HEK293 (cell line): ENCODE measurements around the gene CATSPERD.
"Not testable (repeated sequence)": the region's sequence is repeated elsewhere in the genome, so short reads cannot be mapped to it uniquely, and the experiment has no call there.

Experiments
- CTCF ChIA-PET: fragments of 350-600 bp; formaldehyde crosslinking; extraction: SDS; loops from one replicate; lab custom pipeline; 2021; ENCODE audit warnings: antibody characterized with exemption; lab: Yijun Ruan, JAX
- POLR2A ChIA-PET: fragments of 300-600 bp; formaldehyde crosslinking; extraction: SDS; loops from one replicate; lab custom pipeline; 2020; ENCODE audit warnings: antibody characterized with exemption, inconsistent platforms; lab: Yijun Ruan, JAX
- H3K27ac ChIP-seq: fragments of 200-500 bp; sonication (Bioruptor generic); 2 replicates; pipeline ENCODE4 v1.5.1; 2014; ENCODE audit warnings: low read depth, low read length, control low read depth, inconsistent platforms; ENCODE audit errors: extremely low read depth
- H3K36me3 ChIP-seq, 2 experiments: fragments of 200-500 bp in 1 of 2; sonication (Bioruptor generic) in 1 of 2; 1 replicate in 1 of 2; 2 replicates in 1 of 2; pipeline ENCODE4 v1.5.1; 2014 to 2017; ENCODE audit warnings: inconsistent platforms in 2 of 2, low read length in 2 of 2; ENCODE audit not compliant: control insufficient read depth in 2 of 2, insufficient read depth in 1 of 2
- H3K4me1 ChIP-seq: fragments of 200-500 bp; sonication (Bioruptor generic); 2 replicates; pipeline ENCODE4 v1.5.1; 2014; ENCODE audit warnings: mild to moderate bottlenecking, low read length, inconsistent platforms; ENCODE audit not compliant: control insufficient read depth, insufficient read depth
- H3K4me3 ChIP-seq: 2 replicates; pipeline ENCODE4 v1.5.1; 2011; ENCODE audit warnings: low read depth, mild to moderate bottlenecking, control low read depth, low read length, moderate library complexity
- H3K9me3 ChIP-seq: fragments of 200-500 bp; sonication (Bioruptor generic); 2 replicates; pipeline ENCODE4 v1.5.1; 2014; ENCODE audit warnings: low read depth, low read length, inconsistent platforms; ENCODE audit not compliant: control insufficient read depth, insufficient read depth
- GFI1B ChIP-seq: fragments of 450-650 bp; formaldehyde crosslinking; IDR thresholded peaks from 2 replicates; pipeline ENCODE4 v1.5.1; 2016; ENCODE audit warnings: missing biosample characterization, missing genetic modification characterization
- MZF1 ChIP-seq: fragments of 450-650 bp; formaldehyde crosslinking; IDR thresholded peaks from 2 replicates; pipeline ENCODE4 v1.5.1; 2017; ENCODE audit warnings: missing biosample characterization, missing genetic modification characterization, borderline replicate concordance
- REST ChIP-seq: fragments of 450-650 bp; formaldehyde crosslinking; IDR thresholded peaks from 2 replicates; pipeline ENCODE4 v1.5.1; 2016; ENCODE audit warnings: missing biosample characterization, missing genetic modification characterization
- ZBTB10 ChIP-seq: fragments of 450-650 bp; formaldehyde crosslinking; IDR thresholded peaks from 2 replicates; pipeline ENCODE4 v1.5.1; 2016; ENCODE audit warnings: missing biosample characterization, missing genetic modification characterization
- ZNF132 ChIP-seq: fragments of 450-650 bp; formaldehyde crosslinking; IDR thresholded peaks from 2 replicates; pipeline ENCODE4 v1.5.1; 2017; ENCODE audit warnings: missing biosample characterization, missing genetic modification characterization, borderline replicate concordance
- ZNF146 ChIP-seq: fragments of 450-650 bp; formaldehyde crosslinking; IDR thresholded peaks from 2 replicates; pipeline ENCODE4 v1.5.1; 2016; ENCODE audit warnings: missing biosample characterization, missing genetic modification characterization
- ZNF155 ChIP-seq: fragments of 450-650 bp; formaldehyde crosslinking; IDR thresholded peaks from 2 replicates; pipeline ENCODE4 v1.5.1; 2016; ENCODE audit warnings: missing biosample characterization, missing genetic modification characterization
- ZNF366 ChIP-seq: fragments of 450-650 bp; formaldehyde crosslinking; conservative IDR thresholded peaks from 2 replicates; pipeline ENCODE4 v1.5.1; 2016; ENCODE audit warnings: missing biosample characterization, missing genetic modification characterization
- ZNF416 ChIP-seq: fragments of 450-650 bp; formaldehyde crosslinking; IDR thresholded peaks from 2 replicates; pipeline ENCODE4 v1.5.1; 2016; ENCODE audit warnings: missing biosample characterization, missing genetic modification characterization
- ZNF560 ChIP-seq: fragments of 450-650 bp; formaldehyde crosslinking; IDR thresholded peaks from 2 replicates; pipeline ENCODE4 v1.5.1; 2017; ENCODE audit warnings: missing biosample characterization, missing genetic modification characterization, borderline replicate concordance
- ZNF600 ChIP-seq: fragments of 450-650 bp; formaldehyde crosslinking; IDR thresholded peaks from 2 replicates; pipeline ENCODE4 v1.5.1; 2016; ENCODE audit warnings: missing biosample characterization, missing genetic modification characterization
- ZNF621 ChIP-seq: fragments of 450-650 bp; formaldehyde crosslinking; IDR thresholded peaks from 2 replicates; pipeline ENCODE4 v1.5.1; 2017; ENCODE audit warnings: missing biosample characterization, missing genetic modification characterization
- ZNF629 ChIP-seq: fragments of 450-650 bp; formaldehyde crosslinking; IDR thresholded peaks from 2 replicates; pipeline ENCODE4 v1.5.1; 2017; ENCODE audit warnings: missing biosample characterization, missing genetic modification characterization
- ZSCAN23 ChIP-seq: fragments of 450-650 bp; formaldehyde crosslinking; IDR thresholded peaks from 2 replicates; pipeline ENCODE4 v1.5.1; 2016; ENCODE audit warnings: missing biosample characterization, missing genetic modification characterization
- ZSCAN4 ChIP-seq: fragments of 450-650 bp; formaldehyde crosslinking; IDR thresholded peaks from 2 replicates; pipeline ENCODE4 v1.5.1; 2017; ENCODE audit warnings: missing biosample characterization, missing genetic modification characterization

The CATSPERD gene

GRCh38 chr19:5733172-5733571 is 12.7 kb downstream of the CATSPERD start:
- H3K4me1 ChIP-seq, H3K4me3 ChIP-seq, POLR2A ChIA-PET, H3K9me3 ChIP-seq, H3K27ac ChIP-seq, H3K36me3 ChIP-seq: not testable (repeated sequence)
- CTCF ChIA-PET: interaction anchor here (0.7 kb wide), 3 partner anchors 71 to 564 kb away, joined by 3 to 6 read pairs (median 3); no protein-coding TSS in a partner anchor
- TF ChIP-seq ZNF366: peak; percentile 96

- ChIA-PET POLR2A (interaction anchor here (0.6 to 1.1 kb wide), 3 partner anchors 18 to 68 kb away, joined by 3 to 6 read pairs (median 5); partner anchors contain the start of genes CATSPERD and LONP1), CTCF (no interaction called here)
- Histone ChIP-seq H3K9me3 (no peaks in the 10 kb centered on the region), H3K36me3 (no peaks in the 10 kb centered on the region), H3K27ac (no peak overlapping the region), H3K4me3 (no peak overlapping the region), H3K4me1 (no peaks in the 10 kb centered on the region)
- no peak for TF ChIP-seq ZNF629
- no peak for TF ChIP-seq ZNF155 (tag by site-specific recombination)
- TF ChIP-seq ZNF560 (tag by site-specific recombination): no peak
- TF ChIP-seq ZNF621 (tag by site-specific recombination): no peak
- TF ChIP-seq ZBTB10 (tag by site-specific recombination): no peak
- no peak for TF ChIP-seq ZNF600 (tag by site-specific recombination)
- TF ChIP-seq ZSCAN23 (tag by site-specific recombination): no peak
- TF ChIP-seq ZNF132 (tag by site-specific recombination): no peak
- TF ChIP-seq ZNF146 (tag by site-specific recombination): no peak
- no peak for TF ChIP-seq MZF1
Observed at GRCh38 chr19:5738423-5738822, 18.0 kb downstream of the CATSPERD start.

GRCh38 chr19:5742051-5742450 is 21.6 kb downstream of the CATSPERD start:
- H3K27ac ChIP-seq: no peak overlapping the region
- no peaks in the 10 kb centered on the region for H3K9me3 ChIP-seq
- no peak overlapping the region for H3K4me3 ChIP-seq
- no peaks in the 10 kb centered on the region for H3K36me3 ChIP-seq
- ChIA-PET POLR2A (no interaction called here), CTCF (interaction anchor here (1.1 kb wide), 2 partner anchors 22 to 62 kb away, joined by 3 read pairs; partner anchors contain the start of genes CATSPERD and LONP1)
- no peaks in the 10 kb centered on the region for H3K4me1 ChIP-seq
- TF ChIP-seq ZSCAN4 (tag by site-specific recombination) (peak; percentile 39; the same call in 1 of the 2 replicates), GFI1B (tag by site-specific recombination) (no peak)

GRCh38 chr19:5743630-5744029 is 23.2 kb downstream of the CATSPERD start:
- POLR2A ChIA-PET: no interaction called here
- H3K9me3 ChIP-seq: no peaks in the 10 kb centered on the region
- no peak overlapping the region for H3K4me3 ChIP-seq
- H3K36me3 ChIP-seq: no peaks in the 10 kb centered on the region
- TF ChIP-seq ZNF416 (tag by site-specific recombination) (no peak), REST (tag by site-specific recombination) (peak; percentile 57)
- H3K27ac ChIP-seq: no peak overlapping the region
- no peaks in the 10 kb centered on the region for H3K4me1 ChIP-seq
- CTCF ChIA-PET: interaction anchor here (0.6 to 1.0 kb wide), 3 partner anchors 13 to 60 kb away, joined by 3 to 4 read pairs (median 3); no protein-coding TSS in a partner anchor

- H3K9me3 ChIP-seq, H3K27ac ChIP-seq, CTCF ChIA-PET, H3K4me1 ChIP-seq, POLR2A ChIA-PET, H3K4me3 ChIP-seq, H3K36me3 ChIP-seq: not testable (repeated sequence)
Observed at GRCh38 chr19:5744999-5745398, 24.6 kb downstream of the CATSPERD start.
